Cardiac ventricle fibroblast (primary cell): ENCODE results near the gene ARL14EPL. TPM values are rescaled to one million over a fixed set of nuclear protein-coding genes. Genes with fewer than 3 reads are reported as not detected.

Experiments
- total RNA-seq: library from RNA; depleted of rRNA; stranded (reverse); fragments of >200 nt; gene quantifications from 2 replicates; pipeline ENCODE4 v1.2.3, GENCODE V29; 2015

Gene ARL14EPL
- not detected in 2 replicates for total RNA-seq

GRCh38 chr5:116032094-116032517 lies at the start of gene ARL14EPL:
Gene ARL14EPL, plus strand, starts transcription at chr5:116032472. Its CDS starts 18,994 bp downstream, at chr5:116051466.

GRCh38 chr5:116084871-116085715 lies 52.8 kb downstream of the ARL14EPL start, which contains the start of gene COMMD10:
Gene COMMD10, plus strand, starts transcription at chr5:116085025.

Other genes starting within 250 kb of the ARL14EPL start
- gene CDO1, start 215.8 kb upstream of the ARL14EPL start, total RNA-seq: 3.5 and 7.2 TPM in 2 replicates
- gene ATG12, start 190.9 kb upstream of the ARL14EPL start, total RNA-seq: 25.4 and 31.8 TPM in 2 replicates
- gene AP3S1, start 190.5 kb upstream of the ARL14EPL start, total RNA-seq: 88.8 and 90.1 TPM in 2 replicates
- gene LVRN, start 70.0 kb upstream of the ARL14EPL start, total RNA-seq: 0.06 TPM in 1 of 2 replicates, not detected in the other
- gene COMMD10, start 52.6 kb downstream of the ARL14EPL start, total RNA-seq: 19.9 and 22.6 TPM in 2 replicates